ENCODE data around the gene JAK2. TPM values are rescaled to one million over a fixed set of nuclear protein-coding genes. Genes with fewer than 3 reads are reported as not detected.

JAK2 gene
- total RNA-seq, 1 donor from 2014 or later, result 28.7 TPM

DNA sequence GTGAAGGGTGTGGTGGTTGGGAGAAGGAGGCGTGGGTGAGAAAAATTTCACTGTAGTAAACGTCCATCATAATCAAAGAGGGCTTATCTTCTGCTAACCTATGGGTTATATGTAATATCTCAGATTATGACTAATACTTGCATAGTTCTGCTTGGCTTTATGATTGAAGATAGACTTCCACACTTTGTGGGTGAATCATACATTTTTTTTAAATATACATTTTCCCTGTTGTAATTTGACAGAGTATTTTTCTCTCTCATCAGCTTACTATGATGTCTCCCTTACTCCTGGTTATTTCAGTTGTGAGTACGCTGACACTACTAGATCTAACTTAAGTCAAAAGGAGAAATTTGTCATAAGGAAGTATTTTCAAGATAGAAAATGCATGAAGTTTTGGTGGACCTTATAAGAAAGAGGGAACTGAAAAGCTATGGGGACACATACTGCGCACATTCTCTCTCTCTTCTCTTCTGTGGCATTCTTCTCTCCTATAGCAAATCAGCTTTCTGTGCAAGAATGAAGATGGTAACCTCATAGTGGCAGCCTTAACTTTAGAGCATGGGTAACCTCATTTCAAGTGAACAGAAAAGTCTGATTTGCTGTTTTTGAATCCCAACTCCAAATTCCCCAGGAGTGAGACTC lies 4.9 kb upstream of the JAK2 start:
- intact Hi-C loops (cut with micrococcal nuclease), result no loop called here
- Histone ChIP-seq H3K4me1 (peaks cover 22% of the 10 kb centered on the region), H3K27me3 (ENCODE audit: low read depth) (no peaks in the 10 kb centered on the region), H3K4me3 (no peak overlapping the region), H3K27ac (replicated peaks) (no peak overlapping the region), H3K36me3 (no peaks in the 10 kb centered on the region), H3K9me3 (replicated peaks) (no peaks in the 10 kb centered on the region)
- DNase-seq, result no peak
- TF ChIP-seq, protein P1, sequence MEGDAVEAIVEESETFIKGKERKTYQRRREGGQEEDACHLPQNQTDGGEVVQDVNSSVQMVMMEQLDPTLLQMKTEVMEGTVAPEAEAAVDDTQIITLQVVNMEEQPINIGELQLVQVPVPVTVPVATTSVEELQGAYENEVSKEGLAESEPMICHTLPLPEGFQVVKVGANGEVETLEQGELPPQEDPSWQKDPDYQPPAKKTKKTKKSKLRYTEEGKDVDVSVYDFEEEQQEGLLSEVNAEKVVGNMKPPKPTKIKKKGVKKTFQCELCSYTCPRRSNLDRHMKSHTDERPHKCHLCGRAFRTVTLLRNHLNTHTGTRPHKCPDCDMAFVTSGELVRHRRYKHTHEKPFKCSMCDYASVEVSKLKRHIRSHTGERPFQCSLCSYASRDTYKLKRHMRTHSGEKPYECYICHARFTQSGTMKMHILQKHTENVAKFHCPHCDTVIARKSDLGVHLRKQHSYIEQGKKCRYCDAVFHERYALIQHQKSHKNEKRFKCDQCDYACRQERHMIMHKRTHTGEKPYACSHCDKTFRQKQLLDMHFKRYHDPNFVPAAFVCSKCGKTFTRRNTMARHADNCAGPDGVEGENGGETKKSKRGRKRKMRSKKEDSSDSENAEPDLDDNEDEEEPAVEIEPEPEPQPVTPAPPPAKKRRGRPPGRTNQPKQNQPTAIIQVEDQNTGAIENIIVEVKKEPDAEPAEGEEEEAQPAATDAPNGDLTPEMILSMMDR (IDR thresholded peaks at IDR 0.05; ENCODE audit: borderline replicate concordance), result no peak

DNA sequence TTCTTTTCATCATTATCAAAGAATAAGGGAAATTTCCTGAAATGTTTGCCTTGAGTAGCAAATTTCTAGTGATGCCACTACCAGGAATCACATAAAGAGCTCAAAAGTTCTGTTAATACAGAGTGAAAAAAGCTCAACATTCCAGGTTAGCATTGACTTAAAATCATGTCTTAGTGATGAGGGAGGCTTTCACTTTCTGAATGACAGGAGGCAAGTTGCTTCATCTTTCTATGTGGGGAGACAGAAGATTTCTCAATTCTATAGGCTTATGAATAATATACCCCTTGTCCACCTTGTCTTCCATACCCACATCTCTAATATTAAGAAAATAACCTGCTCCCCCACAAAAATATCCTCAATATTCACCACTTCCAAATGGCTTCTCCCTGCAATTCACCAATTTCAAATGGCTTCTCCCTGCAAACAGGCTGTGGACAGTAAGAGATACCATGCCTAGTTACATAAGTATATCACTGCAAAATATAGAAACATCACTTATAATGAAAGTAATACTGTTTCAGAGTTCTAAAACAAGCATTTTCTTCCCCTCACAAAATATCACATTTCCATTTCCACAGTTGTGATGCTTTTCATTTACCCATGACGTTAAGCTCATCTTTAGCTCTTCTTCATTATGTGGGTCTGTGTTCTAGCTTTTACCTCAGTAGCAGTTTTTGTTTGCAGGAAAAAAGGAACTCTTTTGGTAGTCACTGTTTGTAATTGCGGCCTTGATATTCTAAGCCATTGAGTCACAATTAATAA lies 2.2 kb upstream of the JAK2 start:
- intact Hi-C loops (cut with micrococcal nuclease), result no loop called here
- no peaks in the 10 kb centered on the region for H3K27me3 ChIP-seq (ENCODE audit: low read depth)
- no peak overlapping the region for H3K27ac ChIP-seq (replicated peaks)
- H3K36me3 ChIP-seq, result no peaks in the 10 kb centered on the region
- DNase-seq, result no peak
- H3K4me1 ChIP-seq, result peaks cover 47% of the 10 kb centered on the region
- H3K4me3 ChIP-seq, result no peak overlapping the region
- H3K9me3 ChIP-seq (replicated peaks), result no peaks in the 10 kb centered on the region
- TF ChIP-seq, protein P1 (IDR thresholded peaks at IDR 0.05; ENCODE audit: borderline replicate concordance), result no peak

DNA sequence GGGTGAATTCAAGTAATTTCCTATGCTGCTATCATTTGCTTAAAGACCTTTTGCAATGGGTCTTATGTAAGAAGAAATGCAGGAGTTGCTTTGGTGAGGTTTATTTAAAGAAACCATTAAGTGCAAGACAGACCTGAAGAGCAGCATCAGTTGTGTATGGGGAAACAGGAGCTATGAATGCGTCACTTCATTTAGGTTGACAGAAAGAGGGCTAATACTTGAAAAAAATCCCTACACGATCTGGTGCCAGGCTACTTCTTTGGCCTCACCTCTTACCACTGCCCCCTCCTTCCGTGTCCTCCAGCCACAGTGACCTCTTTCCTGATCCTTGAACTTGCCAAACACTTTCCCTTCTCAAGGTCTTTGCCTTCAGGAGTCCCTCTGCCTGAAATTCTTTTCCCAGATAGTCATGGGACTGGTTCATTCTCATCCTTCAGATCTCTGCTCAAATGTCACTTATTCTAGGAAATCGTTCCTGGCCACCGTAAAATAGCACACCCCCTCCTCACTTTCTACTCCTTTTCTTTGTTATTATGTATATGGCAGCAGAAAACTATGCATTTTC lies 1.4 kb upstream of the JAK2 start:
- Histone ChIP-seq H3K27ac (replicated peaks) (peak overlapping the region; percentile 99), H3K9me3 (replicated peaks) (no peaks in the 10 kb centered on the region), H3K4me1 (peaks cover 55% of the 10 kb centered on the region), H3K36me3 (no peaks in the 10 kb centered on the region), H3K4me3 (peak overlapping the region; percentile 84), H3K27me3 (ENCODE audit: low read depth) (no peaks in the 10 kb centered on the region)
- no peak for DNase-seq
- TF ChIP-seq, protein P1 (IDR thresholded peaks at IDR 0.05; ENCODE audit: borderline replicate concordance), result no peak
- intact Hi-C loops (cut with micrococcal nuclease), result no loop called here

DNA sequence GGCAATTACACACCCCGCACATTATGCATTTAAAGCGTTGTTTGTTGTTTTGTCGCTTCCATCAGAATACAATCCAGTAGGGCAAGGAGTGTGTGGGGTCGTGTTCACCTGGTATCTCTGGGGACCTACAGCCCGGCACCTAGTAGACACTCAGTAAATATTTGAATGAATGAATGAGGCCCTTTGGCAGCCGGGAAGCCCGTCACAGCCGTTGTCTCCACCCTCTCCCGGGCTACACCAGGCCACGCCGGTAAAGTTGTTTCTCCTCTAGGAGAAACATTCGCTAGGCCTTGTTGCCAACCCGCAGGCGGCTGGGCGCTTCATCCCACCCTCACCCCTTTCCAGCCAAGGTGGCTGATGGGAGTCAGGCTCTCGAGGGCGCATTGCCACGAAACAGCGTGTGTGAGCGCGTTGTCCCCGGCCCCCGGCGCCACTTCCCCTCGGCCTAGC lies 876 bp upstream of the JAK2 start:
- Histone ChIP-seq H3K4me1 (peaks cover 60% of the 10 kb centered on the region), H3K9me3 (replicated peaks) (no peaks in the 10 kb centered on the region), H3K4me3 (peak overlapping the region; percentile 84), H3K27ac (replicated peaks) (peak overlapping the region; percentile 99), H3K27me3 (ENCODE audit: low read depth) (no peaks in the 10 kb centered on the region), H3K36me3 (no peaks in the 10 kb centered on the region)
- DNase-seq, result no peak
- intact Hi-C loops (cut with micrococcal nuclease), result no loop called here
- TF ChIP-seq, protein P1 (IDR thresholded peaks at IDR 0.05; ENCODE audit: borderline replicate concordance), result no peak

DNA sequence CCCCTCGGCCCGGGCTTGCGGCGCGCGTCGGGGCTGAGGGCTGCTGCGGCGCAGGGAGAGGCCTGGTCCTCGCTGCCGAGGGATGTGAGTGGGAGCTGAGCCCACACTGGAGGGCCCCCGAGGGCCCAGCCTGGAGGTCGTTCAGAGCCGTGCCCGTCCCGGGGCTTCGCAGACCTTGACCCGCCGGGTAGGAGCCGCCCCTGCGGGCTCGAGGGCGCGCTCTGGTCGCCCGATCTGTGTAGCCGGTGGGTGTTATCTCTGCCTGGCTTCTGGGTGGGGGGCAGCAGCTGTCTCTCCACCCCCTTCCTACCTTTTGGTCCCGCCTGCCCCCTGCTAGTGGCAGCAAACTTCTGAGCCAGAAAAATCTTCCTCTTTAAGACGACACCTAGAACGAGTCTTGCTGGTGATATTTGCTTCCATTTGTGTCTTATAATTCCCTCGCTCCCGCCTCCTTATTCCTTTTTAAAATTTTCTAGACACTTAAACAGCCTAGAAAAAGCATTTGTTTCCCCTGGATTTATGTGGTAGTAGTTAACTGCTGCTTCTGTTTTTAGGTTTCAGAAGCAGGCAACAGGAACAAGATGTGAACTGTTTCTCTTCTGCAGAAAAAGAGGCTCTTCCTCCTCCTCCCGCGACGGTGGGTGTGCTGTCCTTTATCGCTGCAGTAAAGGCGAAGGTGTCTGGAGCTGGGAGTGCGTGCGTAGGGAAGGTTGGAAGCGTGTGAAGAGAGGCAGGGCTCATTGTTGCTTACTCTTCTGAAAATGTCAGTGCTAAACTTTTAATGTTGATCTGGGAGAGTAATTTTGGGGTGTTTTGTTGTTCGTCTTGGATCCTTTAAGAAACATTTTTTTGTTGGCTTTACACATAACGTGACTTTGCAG lies 554 bp downstream of the JAK2 start:
- H3K4me1 ChIP-seq, result peaks cover 67% of the 10 kb centered on the region

More for the DNA sequence above, 554 bp downstream of the JAK2 start:
- intact Hi-C loops (cut with micrococcal nuclease), result no loop called here
- Histone ChIP-seq H3K27me3 (ENCODE audit: low read depth) (no peaks in the 10 kb centered on the region), H3K4me3 (peak overlapping the region; percentile 84), H3K9me3 (replicated peaks) (no peaks in the 10 kb centered on the region), H3K27ac (replicated peaks) (peak overlapping the region; percentile 99), H3K36me3 (peaks cover 3% of the 10 kb centered on the region)
- peak; percentile 23 for DNase-seq
- TF ChIP-seq, protein P1 (IDR thresholded peaks at IDR 0.05; ENCODE audit: borderline replicate concordance), result no peak
